HepG2 (cell line): ENCODE data around the gene DIS3L2. TPM values are rescaled to one million over a fixed set of nuclear protein-coding genes. Genes with fewer than 3 reads are reported as not detected.

Experiments
- ATAC-seq: fragments of 200-7000 bp; cut with Tn5 transposase; 3 replicates; pipeline ENCODE4 v1.9.1; 2020; ENCODE audit warnings: mild to moderate bottlenecking, moderate library complexity
- BruUV-seq: library from RNA; stranded (reverse); fragments of 400-500 nt; replicated peaks from 2 replicates; lab custom pipeline; 2021; lab: Mats Ljungman, UMichigan
- CTCF ChIA-PET: fragments of 300-600 bp; formaldehyde crosslinking; extraction: SDS; loops from one replicate; lab custom pipeline; 2021; ENCODE audit warnings: low total read pairs, inconsistent platforms, low intra/inter-chr PET ratio; lab: Yijun Ruan, JAX
- POLR2A ChIA-PET: fragments of 350-600 bp; sonication (Branson Sonifier 250); formaldehyde crosslinking; loops from one replicate; lab custom pipeline; 2020; ENCODE audit warnings: antibody characterized with exemption, inconsistent platforms; lab: Yijun Ruan, JAX
- DNase-seq: peaks from one replicate; pipeline ENCODE4 v3.0.0-alpha.2; 2015; ENCODE audit warnings: low spot score
- FAIRE-seq: peaks from 3 replicates; lab custom pipeline; 2011; peaks lifted over from hg19 to GRCh38; lab: Jason Lieb, UNC
- H2AFZ ChIP-seq: one replicate; pipeline ENCODE4 v1.6.1; 2011; ENCODE audit warnings: low read length, inconsistent platforms
- H3K27ac ChIP-seq: fragments of 300-600 bp; 3 replicates; pipeline ENCODE4 v1.8.0; 2011; ENCODE audit warnings: mixed run types, mild to moderate bottlenecking, mixed read lengths, low read length, inconsistent platforms; ENCODE audit not compliant: insufficient read depth; ENCODE audit errors: extremely low read length
- H3K27me3 ChIP-seq, 2 experiments: fragments of 200-600 bp in 1 of 2; 2 replicates in 1 of 2; 3 replicates in 1 of 2; pipeline versions ENCODE4 v1.6.0 to v1.8.0; 2011; ENCODE audit warnings: low read length in 2 of 2, mild to moderate bottlenecking in 2 of 2, moderate library complexity in 2 of 2, inconsistent platforms in 1 of 2; ENCODE audit not compliant: insufficient read depth in 2 of 2, control insufficient read depth in 1 of 2
- H3K36me3 ChIP-seq, 2 experiments: fragments of 200-600 bp in 1 of 2; replicated peaks in 1 of 2; 2 replicates in 1 of 2; 3 replicates in 1 of 2; pipeline versions ENCODE4 v1.5.1 to v1.8.0; 2011; ENCODE audit warnings: low read length in 2 of 2, inconsistent platforms in 1 of 2; ENCODE audit not compliant: insufficient read depth in 2 of 2, control insufficient read depth in 1 of 2
- H3K4me1 ChIP-seq: 2 replicates; pipeline ENCODE4 v1.5.1; 2012; ENCODE audit warnings: low read length, inconsistent platforms; ENCODE audit not compliant: insufficient read depth
- H3K4me2 ChIP-seq: 2 replicates; pipeline ENCODE4 v1.6.0; 2011; ENCODE audit warnings: low read depth, low read length, inconsistent platforms
- H3K4me3 ChIP-seq, 3 experiments: fragments of 200-600 bp in 1 of 3; sonication (generic), shearing (Covaris generic) in 1 of 3; replicated peaks in 1 of 3; 2 replicates each; pipeline ENCODE4 v1.5.1; 2011 to 2016; ENCODE audit warnings: low read length in 3 of 3, inconsistent platforms in 2 of 3, low read depth in 2 of 3, mild to moderate bottlenecking in 2 of 3, control low read depth in 1 of 3, mixed read lengths in 1 of 3; ENCODE audit not compliant: insufficient read depth in 1 of 3
- H3K79me2 ChIP-seq: one replicate; pipeline ENCODE4 v1.6.1; 2011; ENCODE audit warnings: low read length, inconsistent platforms; ENCODE audit not compliant: insufficient read depth
- H3K9ac ChIP-seq: 2 replicates; pipeline ENCODE4 v1.6.0; 2011; ENCODE audit warnings: mild to moderate bottlenecking, low read depth, low read length, inconsistent platforms; ENCODE audit not compliant: insufficient read depth
- H3K9me3 ChIP-seq: 2 replicates; pipeline ENCODE4 v1.5.1; 2012; ENCODE audit warnings: mild to moderate bottlenecking, low read length
- H4K20me1 ChIP-seq: 2 replicates; pipeline ENCODE4 v1.6.0; 2011; ENCODE audit warnings: inconsistent platforms, mild to moderate bottlenecking, low read length, moderate library complexity; ENCODE audit not compliant: insufficient read depth
- ASH2L ChIP-seq: fragments of 300-600, 200-600 bp; sonication (generic); IDR thresholded peaks from 2 replicates; pipeline ENCODE4 v1.7.0; 2017; ENCODE audit warnings: low read depth, mild to moderate bottlenecking, moderate library complexity, mixed read lengths, low read length; ENCODE audit not compliant: insufficient read length
- IRF2 ChIP-seq: IDR thresholded peaks from 2 replicates; pipeline ENCODE4 v1.6.1; 2018; ENCODE audit warnings: missing genetic modification reagents, missing compliant biosample characterization
- KDM2A ChIP-seq: sonication (generic); formaldehyde crosslinking; IDR thresholded peaks from 2 replicates; pipeline ENCODE4 v1.4.0; 2020; ENCODE audit warnings: low read depth, missing genetic modification reagents, borderline replicate concordance
- POLR2A ChIP-seq, 2 experiments: IDR thresholded peaks; 2 replicates each; pipeline ENCODE4 v1.6.1; 2011; ENCODE audit warnings: low read depth in 2 of 2, low read length in 2 of 2, mild to moderate bottlenecking in 1 of 2, moderate library complexity in 1 of 2; ENCODE audit not compliant: insufficient read depth in 1 of 2
- ZNF138 ChIP-seq: sonication (generic); formaldehyde crosslinking; IDR thresholded peaks from 2 replicates; pipeline ENCODE4 v1.5.0; 2020; ENCODE audit warnings: mild to moderate bottlenecking, low read depth, missing genetic modification reagents
- ZNF235 ChIP-seq: sonication (generic); formaldehyde crosslinking; IDR thresholded peaks from 2 replicates; pipeline ENCODE4 v1.8.1; 2023; ENCODE audit warnings: mild to moderate bottlenecking, missing genetic modification reagents, borderline replicate concordance
- ZNF562 ChIP-seq: sonication (generic); formaldehyde crosslinking; IDR thresholded peaks from 2 replicates; pipeline ENCODE4 v1.8.0; 2022; ENCODE audit warnings: missing genetic modification reagents, borderline replicate concordance
- ZNF83 ChIP-seq: sonication (generic); formaldehyde crosslinking; IDR thresholded peaks from 2 replicates; pipeline ENCODE4 v1.4.0; 2020; ENCODE audit warnings: missing genetic modification reagents, mild to moderate bottlenecking, borderline replicate concordance
- WGBS: methylation state at CpG from one replicate; pipeline ENCODE4 v1.1.6; 2017; ENCODE audit warnings: low lambda C conversion rate; 5-methylcytosine and 5-hydroxymethylcytosine counted together
- in situ Hi-C: cut with HindIII; loops from 2 replicates; pipeline ENCODE4 v1.10.0; 2017; ENCODE audit warnings: low pct_unique_long_range_greater_than_20kb; ENCODE audit not compliant: extremely low pct_ligation_motif_present
- intact Hi-C: fragments of 100-400 bp; cut with micrococcal nuclease; formaldehyde crosslinking; loops from one replicate; pipeline ENCODE4 v1.10.0; 2022; ENCODE audit not compliant: unreplicated experiment
- polyA plus RNA-seq, 8 experiments: library from polyadenylated mRNA; depleted of rRNA in 3 of 8; stranded (reverse) in 7 of 8; unstranded in 1 of 8; fragments of >200 nt; fragmentation: Illumina TruSeq in 4 of 8; extraction: Trizol in 4 of 8; gene quantifications; 2 replicates each; pipeline versions ENCODE4 v1.2.1 to v1.2.3, GENCODE V29; 2011 to 2016; ENCODE audit warnings: low read depth in 4 of 8, missing spikeins in 1 of 8, mixed read lengths in 1 of 8; ENCODE audit not compliant: insufficient read depth in 1 of 8
- total RNA-seq, 5 experiments: library from RNA; depleted of rRNA; stranded (reverse); fragments of >200 nt; fragmentation: Illumina TruSeq; extraction: Trizol; gene quantifications; 2 replicates each; pipeline ENCODE4 v1.2.3, GENCODE V29; 2016; ENCODE audit warnings: low read depth in 1 of 5
- TF ChIP-seq, protein P1 (sequence below): sonication (generic); formaldehyde crosslinking; IDR thresholded peaks from 2 replicates; pipeline ENCODE4 v1.4.0; 2020; ENCODE audit warnings: mild to moderate bottlenecking, missing genetic modification reagents
- TF ChIP-seq, protein P2 (sequence below): sonication (generic); formaldehyde crosslinking; IDR thresholded peaks from 2 replicates; pipeline ENCODE4 v1.4.0; 2020; ENCODE audit warnings: missing genetic modification reagents
- TF ChIP-seq, protein P3 (sequence below): sonication (generic); formaldehyde crosslinking; IDR thresholded peaks from 2 replicates; pipeline ENCODE4 v1.4.0; 2020; ENCODE audit warnings: mild to moderate bottlenecking, missing genetic modification reagents

DIS3L2 gene
- total and polyA plus RNA-seq, 2 of the 13 experiments (the other 11 are each of a cell fraction or from before 2014, with no cell fraction given) = 7.0 to 23.9 TPM

- no peak for TF ChIP-seq ZNF235
- TF ChIP-seq, protein P1, sequence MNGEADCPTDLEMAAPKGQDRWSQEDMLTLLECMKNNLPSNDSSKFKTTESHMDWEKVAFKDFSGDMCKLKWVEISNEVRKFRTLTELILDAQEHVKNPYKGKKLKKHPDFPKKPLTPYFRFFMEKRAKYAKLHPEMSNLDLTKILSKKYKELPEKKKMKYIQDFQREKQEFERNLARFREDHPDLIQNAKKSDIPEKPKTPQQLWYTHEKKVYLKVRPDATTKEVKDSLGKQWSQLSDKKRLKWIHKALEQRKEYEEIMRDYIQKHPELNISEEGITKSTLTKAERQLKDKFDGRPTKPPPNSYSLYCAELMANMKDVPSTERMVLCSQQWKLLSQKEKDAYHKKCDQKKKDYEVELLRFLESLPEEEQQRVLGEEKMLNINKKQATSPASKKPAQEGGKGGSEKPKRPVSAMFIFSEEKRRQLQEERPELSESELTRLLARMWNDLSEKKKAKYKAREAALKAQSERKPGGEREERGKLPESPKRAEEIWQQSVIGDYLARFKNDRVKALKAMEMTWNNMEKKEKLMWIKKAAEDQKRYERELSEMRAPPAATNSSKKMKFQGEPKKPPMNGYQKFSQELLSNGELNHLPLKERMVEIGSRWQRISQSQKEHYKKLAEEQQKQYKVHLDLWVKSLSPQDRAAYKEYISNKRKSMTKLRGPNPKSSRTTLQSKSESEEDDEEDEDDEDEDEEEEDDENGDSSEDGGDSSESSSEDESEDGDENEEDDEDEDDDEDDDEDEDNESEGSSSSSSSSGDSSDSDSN (CRISPR knock-in tag) = no peak
- TF ChIP-seq, protein P2, sequence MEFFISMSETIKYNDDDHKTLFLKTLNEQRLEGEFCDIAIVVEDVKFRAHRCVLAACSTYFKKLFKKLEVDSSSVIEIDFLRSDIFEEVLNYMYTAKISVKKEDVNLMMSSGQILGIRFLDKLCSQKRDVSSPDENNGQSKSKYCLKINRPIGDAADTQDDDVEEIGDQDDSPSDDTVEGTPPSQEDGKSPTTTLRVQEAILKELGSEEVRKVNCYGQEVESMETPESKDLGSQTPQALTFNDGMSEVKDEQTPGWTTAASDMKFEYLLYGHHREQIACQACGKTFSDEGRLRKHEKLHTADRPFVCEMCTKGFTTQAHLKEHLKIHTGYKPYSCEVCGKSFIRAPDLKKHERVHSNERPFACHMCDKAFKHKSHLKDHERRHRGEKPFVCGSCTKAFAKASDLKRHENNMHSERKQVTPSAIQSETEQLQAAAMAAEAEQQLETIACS (CRISPR knock-in tag) = no peak
- no peak for TF ChIP-seq ASH2L
- TF ChIP-seq, protein P3, sequence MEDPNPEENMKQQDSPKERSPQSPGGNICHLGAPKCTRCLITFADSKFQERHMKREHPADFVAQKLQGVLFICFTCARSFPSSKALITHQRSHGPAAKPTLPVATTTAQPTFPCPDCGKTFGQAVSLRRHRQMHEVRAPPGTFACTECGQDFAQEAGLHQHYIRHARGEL (CRISPR knock-in tag) = no peak
- TF ChIP-seq ZNF562 = no peak
- no peak for TF ChIP-seq IRF2
- no peak for TF ChIP-seq POLR2A (IDR thresholded peaks at IDR 0.05; ENCODE audit: insufficient read depth in 1 of 2, low read depth in 2 of 2, low read length in 2 of 2)
- TF ChIP-seq ZNF83 (CRISPR knock-in tag) = no peak
- TF ChIP-seq ZNF138 (CRISPR knock-in tag) = no peak
- no peak for TF ChIP-seq KDM2A (CRISPR knock-in tag)
- TF ChIP-seq, all 625 proteins: peak for 0
- 93% methylated on average over 6 of the region's 6 CpGs for WGBS
- ChIA-PET POLR2A (no interaction called here), CTCF (no interaction called here)
- no peak for FAIRE-seq
- no TSS peak for BruUV-seq
- intact Hi-C loops (no loop called here), in situ Hi-C loops (no loop called here)
- no peaks in the 10 kb centered on the region for H3K79me2 ChIP-seq
- no peak for DNase-seq
- H4K20me1 ChIP-seq = no peaks in the 10 kb centered on the region
- H2AFZ ChIP-seq = no peak overlapping the region
- no peak overlapping the region for H3K9ac ChIP-seq
- H3K27me3 ChIP-seq = no peaks in the 10 kb centered on the region
- H3K4me2 ChIP-seq = no peak overlapping the region
- H3K27ac ChIP-seq = no peak overlapping the region
- no peaks in the 10 kb centered on the region for H3K4me1 ChIP-seq
- H3K4me3 ChIP-seq = no peak overlapping the region
- H3K9me3 ChIP-seq = no peaks in the 10 kb centered on the region
- ATAC-seq = no peak
- H3K36me3 ChIP-seq = peaks cover 1 to 13% of the 10 kb centered on the region in 2 experiments; a peak in 4 of 5 replicates
Measured at GRCh38 chr2:232281858-232282507, 320.5 kb downstream of the DIS3L2 start.
